Thyroid gland (tissue), 4 donors: ENCODE measurements around the gene ATF2. TPM values are rescaled to one million over a fixed set of nuclear protein-coding genes. Genes with fewer than 3 reads are reported as not detected.
"Not testable (repeated sequence)": the region's sequence is repeated elsewhere in the genome, so short reads cannot be mapped to it uniquely, and the experiment has no call there.

ENCODE experiments used
- DNase-seq, 2 donors: peaks; one replicate each; pipeline ENCODE4 v3.0.0-alpha.2; 2019
- H3K27ac ChIP-seq, 3 donors: fragments of 200-600 bp; sonication (generic); 1 replicate in 2 of 3; 2 replicates in 1 of 3; pipeline ENCODE4 v1.5.1; 2016 to 2019; ENCODE audit warnings: mild to moderate bottlenecking in 1 of 3, moderate library complexity in 1 of 3
- H3K27me3 ChIP-seq: fragments of 200-600 bp; sonication (generic); one replicate; pipeline ENCODE4 v1.5.1; 2019
- H3K36me3 ChIP-seq, 2 donors: fragments of 200-600 bp; sonication (generic); one replicate each; pipeline ENCODE4 v1.5.1; 2016 to 2019
- H3K4me1 ChIP-seq, 2 donors: fragments of 200-600 bp; sonication (generic); one replicate each; pipeline ENCODE4 v1.5.1; 2017 to 2019
- H3K4me3 ChIP-seq, 3 donors: fragments of 200-600 bp; sonication (generic); replicated peaks in 1 of 3; 1 replicate in 2 of 3; 2 replicates in 1 of 3; pipeline ENCODE4 v1.5.1; 2016; ENCODE audit warnings: mild to moderate bottlenecking in 1 of 3
- H3K9me3 ChIP-seq: fragments of 200-600 bp; sonication (generic); one replicate; pipeline ENCODE4 v1.5.1; 2017
- POLR2A ChIP-seq, 2 donors: fragments of 450-650 bp; IDR thresholded peaks; one replicate each; pipeline ENCODE4 v1.6.1; 2017; ENCODE audit warnings: antibody characterized with exemption in 2 of 2, mild to moderate bottlenecking in 2 of 2, moderate library complexity in 1 of 2
- WGBS, 2 donors: methylation state at CpG; one replicate each; pipeline ENCODE4 v1.1.5; 2017; 5-methylcytosine and 5-hydroxymethylcytosine counted together
- intact Hi-C: fragments of 100-400 bp; cut with DNase I; formaldehyde crosslinking; loops from one replicate; pipeline ENCODE4 v1.15.1; 2023
- total RNA-seq, 4 donors: library from RNA; depleted of rRNA; stranded (reverse); fragments of >200 nt; gene quantifications; one replicate each; pipeline ENCODE4 v1.2.3, GENCODE V29; 2016
- TF ChIP-seq, protein P1 (sequence below), 6 experiments: fragments of 200-600 bp in 3 of 6; fragments of 450-650 bp in 3 of 6; sonication (generic) in 3 of 6; IDR thresholded peaks; one replicate each; pipeline ENCODE4 v1.5.1; 2016 to 2019; ENCODE audit warnings: antibody characterized with exemption in 6 of 6, mild to moderate bottlenecking in 2 of 6, inconsistent platforms in 1 of 6, moderate library complexity in 1 of 6

The ATF2 gene
- total RNA-seq, 4 donors from 2014 or later: 64.8 to 120 (median 88.0) TPM

DNA sequence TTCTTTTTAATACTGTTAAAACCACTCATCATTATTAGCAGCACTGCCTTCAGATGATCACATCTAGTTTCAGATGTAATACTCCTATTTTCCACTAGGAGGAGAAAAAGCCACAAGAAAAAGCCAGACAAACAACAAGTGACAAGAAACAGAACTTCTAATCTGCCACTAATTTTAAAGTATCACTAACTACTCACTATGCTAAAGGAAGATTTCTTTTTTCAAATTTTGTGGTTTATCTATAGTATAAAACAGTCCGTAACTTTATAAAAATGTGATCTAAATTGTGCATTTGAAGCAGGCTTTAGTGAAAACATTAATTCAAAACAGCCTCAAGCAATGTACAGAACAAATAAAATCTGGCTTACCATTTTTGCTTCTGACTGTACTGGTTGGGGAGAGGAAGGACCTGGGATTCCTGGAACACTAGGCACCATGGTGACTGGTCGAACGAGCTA, 56.8 kb downstream of the ATF2 start:
- Histone ChIP-seq H3K4me3 (no peak overlapping the region), H3K36me3 (peaks cover 12 to 14% of the 10 kb centered on the region in 2 donors), H3K9me3 (no peaks in the 10 kb centered on the region), H3K4me1 (no peaks in the 10 kb centered on the region), H3K27me3 (no peaks in the 10 kb centered on the region), H3K27ac (no peak overlapping the region)
- intact Hi-C loops: no loop called here
- DNase-seq: no peak
- TF ChIP-seq, protein P1, sequence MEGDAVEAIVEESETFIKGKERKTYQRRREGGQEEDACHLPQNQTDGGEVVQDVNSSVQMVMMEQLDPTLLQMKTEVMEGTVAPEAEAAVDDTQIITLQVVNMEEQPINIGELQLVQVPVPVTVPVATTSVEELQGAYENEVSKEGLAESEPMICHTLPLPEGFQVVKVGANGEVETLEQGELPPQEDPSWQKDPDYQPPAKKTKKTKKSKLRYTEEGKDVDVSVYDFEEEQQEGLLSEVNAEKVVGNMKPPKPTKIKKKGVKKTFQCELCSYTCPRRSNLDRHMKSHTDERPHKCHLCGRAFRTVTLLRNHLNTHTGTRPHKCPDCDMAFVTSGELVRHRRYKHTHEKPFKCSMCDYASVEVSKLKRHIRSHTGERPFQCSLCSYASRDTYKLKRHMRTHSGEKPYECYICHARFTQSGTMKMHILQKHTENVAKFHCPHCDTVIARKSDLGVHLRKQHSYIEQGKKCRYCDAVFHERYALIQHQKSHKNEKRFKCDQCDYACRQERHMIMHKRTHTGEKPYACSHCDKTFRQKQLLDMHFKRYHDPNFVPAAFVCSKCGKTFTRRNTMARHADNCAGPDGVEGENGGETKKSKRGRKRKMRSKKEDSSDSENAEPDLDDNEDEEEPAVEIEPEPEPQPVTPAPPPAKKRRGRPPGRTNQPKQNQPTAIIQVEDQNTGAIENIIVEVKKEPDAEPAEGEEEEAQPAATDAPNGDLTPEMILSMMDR (IDR thresholded peaks at IDR 0.05): peak in 5 of 6 experiments; percentile 46 to 74 (median 60)
- no peak for TF ChIP-seq POLR2A (IDR thresholded peaks at IDR 0.05)
- WGBS, 2 donors: 88 to 91% methylated on average over 3 of the region's 3 CpGs

DNA sequence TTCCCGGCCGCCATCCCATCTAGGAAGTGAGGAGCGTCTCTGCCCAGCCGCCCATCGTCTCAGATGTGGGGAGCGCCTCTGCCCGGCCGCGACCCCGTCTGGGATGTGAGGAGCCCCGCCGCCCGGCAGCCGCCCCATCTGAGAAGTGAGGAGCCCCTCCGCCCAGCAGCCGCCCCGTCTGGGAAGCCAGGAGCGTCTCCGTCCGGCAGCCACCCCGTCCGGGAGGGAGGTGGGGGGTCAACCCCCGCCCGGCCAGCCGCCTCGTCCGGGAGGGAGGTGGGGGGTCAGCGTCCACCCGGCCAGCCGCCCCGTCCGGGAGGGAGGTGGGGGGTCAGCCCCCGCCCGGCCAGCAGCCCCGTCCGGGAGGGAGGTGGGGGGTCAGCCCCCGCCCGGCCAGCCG, 59.9 kb downstream of the ATF2 start:
- intact Hi-C loops: not testable (repeated sequence)
- 95 to 96% methylated on average over 4 to 10 of the region's 39 CpGs for WGBS, 2 donors

GRCh38 chr2:175107146-175107545, 60.9 kb downstream of the ATF2 start:
- Histone ChIP-seq H3K4me3 (no peak overlapping the region), H3K9me3 (no peaks in the 10 kb centered on the region), H3K4me1 (no peaks in the 10 kb centered on the region), H3K27me3 (no peaks in the 10 kb centered on the region), H3K27ac (no peak overlapping the region), H3K36me3 (peaks cover 0 to 9% of the 10 kb centered on the region in 2 donors)
- no peak for DNase-seq
- WGBS, 2 donors: 96% methylated on average over 4 of the region's 4 CpGs
- no peak for TF ChIP-seq POLR2A (IDR thresholded peaks at IDR 0.05)
- TF ChIP-seq, protein P1 (IDR thresholded peaks at IDR 0.05): no peak
- intact Hi-C loops: no loop called here

More for the DNA sequence above, 59.9 kb downstream of the ATF2 start:
- H3K4me1 ChIP-seq, H3K9me3 ChIP-seq, H3K36me3 ChIP-seq, H3K27me3 ChIP-seq, H3K4me3 ChIP-seq, H3K27ac ChIP-seq, DNase-seq: not testable (repeated sequence)

- peaks cover 5 to 6% of the 10 kb centered on the region in 2 donors for H3K36me3 ChIP-seq
- H3K4me1 ChIP-seq: no peaks in the 10 kb centered on the region
- no peak for DNase-seq
- no peak overlapping the region for H3K27ac ChIP-seq
- 88 to 100% methylated on average over 1 of the region's 1 CpG for WGBS, 2 donors
- H3K27me3 ChIP-seq: no peaks in the 10 kb centered on the region
- intact Hi-C loops: no loop called here
- TF ChIP-seq POLR2A (IDR thresholded peaks at IDR 0.05): no peak
- TF ChIP-seq, protein P1 (IDR thresholded peaks at IDR 0.05): no peak
- H3K9me3 ChIP-seq: no peaks in the 10 kb centered on the region
- H3K4me3 ChIP-seq: no peak overlapping the region
Observed at GRCh38 chr2:175103191-175103590, 64.8 kb downstream of the ATF2 start.

DNA sequence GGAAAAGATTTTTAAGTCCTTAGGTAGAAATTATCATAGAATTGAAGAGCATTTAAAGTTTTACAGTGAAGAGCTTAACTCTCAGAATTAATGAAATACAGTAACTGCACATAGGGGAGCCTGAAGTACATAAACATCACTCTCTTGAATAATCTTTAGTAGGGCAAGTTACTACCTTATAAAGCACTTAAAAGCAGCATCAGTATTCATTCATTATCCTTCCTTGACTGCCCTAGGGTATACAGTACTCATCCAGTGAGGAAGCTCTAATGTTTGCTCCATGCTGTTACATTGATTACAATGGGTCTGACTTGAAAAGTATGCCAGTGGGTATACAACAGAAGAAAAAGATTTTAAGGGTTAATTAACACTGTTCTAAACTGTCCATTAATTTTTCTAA, 66.5 kb downstream of the ATF2 start:
- intact Hi-C loops: no loop called here
- Histone ChIP-seq H3K9me3 (no peaks in the 10 kb centered on the region), H3K4me3 (no peak overlapping the region), H3K36me3 (peaks cover 3 to 5% of the 10 kb centered on the region in 2 donors), H3K27ac (no peak overlapping the region), H3K4me1 (no peaks in the 10 kb centered on the region), H3K27me3 (no peaks in the 10 kb centered on the region)
- DNase-seq: no peak
- TF ChIP-seq POLR2A (IDR thresholded peaks at IDR 0.05): no peak
- TF ChIP-seq, protein P1 (IDR thresholded peaks at IDR 0.05): no peak

- no peaks in the 10 kb centered on the region for H3K4me1 ChIP-seq
- intact Hi-C loops: no loop called here
- no peaks in the 10 kb centered on the region for H3K9me3 ChIP-seq
- H3K27me3 ChIP-seq: no peaks in the 10 kb centered on the region
- 91 to 92% methylated on average over 5 of the region's 5 CpGs for WGBS, 2 donors
- peaks cover 4 to 10% of the 10 kb centered on the region in 2 donors for H3K36me3 ChIP-seq
- no peak overlapping the region for H3K27ac ChIP-seq
- no peak overlapping the region for H3K4me3 ChIP-seq
- TF ChIP-seq POLR2A (IDR thresholded peaks at IDR 0.05): no peak
- TF ChIP-seq, protein P1 (IDR thresholded peaks at IDR 0.05): no peak
- no peak for DNase-seq
Observed at GRCh38 chr2:175097297-175097696, 70.7 kb downstream of the ATF2 start.

DNA sequence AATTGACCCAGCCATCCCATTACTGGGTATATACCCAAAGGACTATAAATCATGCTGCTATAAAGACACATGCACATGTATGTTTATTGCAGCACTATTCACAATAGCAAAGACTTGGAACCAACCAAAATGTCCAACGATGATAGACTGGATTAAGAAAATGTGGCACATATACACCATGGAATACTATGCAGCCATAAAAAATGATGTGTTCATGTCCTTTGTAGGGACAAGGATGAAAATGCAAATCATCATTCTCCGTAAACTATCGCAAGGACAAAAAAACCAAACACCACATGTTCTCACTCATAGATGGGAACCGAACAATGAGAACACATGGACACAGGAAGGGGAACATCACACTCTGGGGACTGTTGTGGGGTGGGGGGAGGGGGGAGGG, 83.9 kb downstream of the ATF2 start:
- H3K4me1 ChIP-seq, H3K27me3 ChIP-seq, H3K4me3 ChIP-seq, intact Hi-C loops, H3K36me3 ChIP-seq, H3K27ac ChIP-seq, H3K9me3 ChIP-seq, DNase-seq: not testable (repeated sequence)
- 98 to 100% methylated on average over 4 of the region's 4 CpGs for WGBS, 2 donors
